K562 (cell line): ENCODE measurements around the gene MPPED1. TPM values are rescaled to one million over a fixed set of nuclear protein-coding genes. Genes with fewer than 3 reads are reported as not detected.

Experiments used
- ATAC-seq: fragments of 200-7000 bp; cut with Tn5 transposase; 3 replicates; pipeline ENCODE4 v1.9.1; 2020; ENCODE audit warnings: moderate library complexity
- BruUV-seq: library from RNA; stranded (reverse); fragments of 400-500 nt; replicated peaks from 2 replicates; lab custom pipeline; 2021; lab: Mats Ljungman, UMichigan
- CTCF ChIA-PET: fragments of 300-600 bp; formaldehyde crosslinking; extraction: SDS; loops from one replicate; lab custom pipeline; 2021; ENCODE audit warnings: low intra/inter-chr PET ratio; lab: Yijun Ruan, JAX
- POLR2A ChIA-PET: fragments of 300-600, 350-650 bp; sonication (Branson Sonifier 250); formaldehyde crosslinking; extraction: SDS; loops from one replicate; lab custom pipeline; 2021; ENCODE audit warnings: antibody characterized with exemption, inconsistent platforms; lab: Yijun Ruan, JAX
- DNase-seq, 4 experiments: peaks; one replicate each; pipeline versions ENCODE4 v3.0.0 to v3.0.0-alpha.2; 2011 to 2018; ENCODE audit warnings: low spot score in 3 of 4, mixed read lengths in 3 of 4; ENCODE audit errors: extremely low read depth in 1 of 4
- FAIRE-seq: peaks from 2 replicates; lab custom pipeline; 2011; peaks lifted over from hg19 to GRCh38; lab: Jason Lieb, UNC
- H2AFZ ChIP-seq: 2 replicates; pipeline ENCODE4 v1.6.0; 2011; ENCODE audit warnings: low read depth, low read length, control low read depth, inconsistent platforms
- H3K27ac ChIP-seq: fragments of 200-600 bp; 3 replicates; pipeline ENCODE4 v1.8.0; 2011; ENCODE audit warnings: low read depth, mild to moderate bottlenecking, control low read depth, inconsistent platforms, low read length, moderate library complexity, mixed read lengths; ENCODE audit errors: extremely low read depth
- H3K27me3 ChIP-seq, 2 experiments: fragments of 300-600 bp in 1 of 2; 2 replicates in 1 of 2; 3 replicates in 1 of 2; pipeline versions ENCODE4 v1.6.0 to v1.8.0; 2011; ENCODE audit warnings: inconsistent platforms in 2 of 2, low read length in 2 of 2, mild to moderate bottlenecking in 1 of 2, mixed read lengths in 1 of 2, moderate library complexity in 1 of 2; ENCODE audit not compliant: control insufficient read depth in 2 of 2, insufficient read depth in 2 of 2
- H3K36me3 ChIP-seq: fragments of 300-600 bp; 3 replicates; pipeline ENCODE4 v1.8.0; 2011; ENCODE audit warnings: mild to moderate bottlenecking, low read length, inconsistent platforms; ENCODE audit not compliant: control insufficient read depth, insufficient read depth
- H3K4me1 ChIP-seq, 2 experiments: fragments of 200-600 bp in 1 of 2; replicated peaks in 1 of 2; 2 replicates in 1 of 2; 3 replicates in 1 of 2; pipeline versions ENCODE4 v1.5.1 to v1.8.0; 2011; ENCODE audit warnings: inconsistent platforms in 2 of 2, low read length in 2 of 2, mild to moderate bottlenecking in 1 of 2, mixed read lengths in 1 of 2, moderate library complexity in 1 of 2; ENCODE audit not compliant: control insufficient read depth in 2 of 2, insufficient read depth in 2 of 2
- H3K4me2 ChIP-seq: 2 replicates; pipeline ENCODE4 v1.6.1; 2011; ENCODE audit warnings: low read length, control low read depth, inconsistent platforms, mixed read lengths; ENCODE audit not compliant: insufficient read depth
- H3K4me3 ChIP-seq: fragments of 200-600 bp; sonication (generic), shearing (Covaris generic); 2 replicates; pipeline ENCODE4 v1.5.1; 2016; ENCODE audit warnings: control low read depth, inconsistent platforms
- H3K79me2 ChIP-seq: fragments of 200-600 bp; 3 replicates; pipeline ENCODE4 v1.8.0; 2011; ENCODE audit warnings: low read length, inconsistent platforms; ENCODE audit not compliant: control insufficient read depth, insufficient read depth
- H3K9ac ChIP-seq, 2 experiments: 2 replicates each; pipeline versions ENCODE4 v1.6.0 to v1.6.1; 2011; ENCODE audit warnings: low read depth in 2 of 2, low read length in 2 of 2, control low read depth in 1 of 2, inconsistent platforms in 1 of 2, mild to moderate bottlenecking in 1 of 2, mixed read lengths in 1 of 2; ENCODE audit not compliant: insufficient read depth in 1 of 2
- H3K9me1 ChIP-seq: one replicate; pipeline ENCODE4 v1.6.0; 2011; ENCODE audit warnings: inconsistent platforms, mild to moderate bottlenecking, low read length, moderate library complexity; ENCODE audit not compliant: control insufficient read depth, insufficient read depth
- H3K9me3 ChIP-seq: replicated peaks from 2 replicates; pipeline ENCODE4 v1.5.1; 2011; ENCODE audit warnings: low read depth, low read length, inconsistent platforms; ENCODE audit not compliant: control insufficient read depth, insufficient read depth
- H4K20me1 ChIP-seq: replicated peaks from 2 replicates; pipeline ENCODE4 v1.6.1; 2011; ENCODE audit warnings: low read length, inconsistent platforms, mixed read lengths; ENCODE audit not compliant: control insufficient read depth, insufficient read depth
- BRF1 ChIP-seq: IDR thresholded peaks from 3 replicates; pipeline ENCODE4 v1.6.1; 2011; ENCODE audit warnings: borderline replicate concordance, mild to moderate bottlenecking; ENCODE audit not compliant: insufficient read length; ENCODE audit errors: extremely low read depth
- EGR1 ChIP-seq: fragments of 450-650 bp; conservative IDR thresholded peaks from 2 replicates; pipeline ENCODE4 v1.6.1; 2017; ENCODE audit warnings: mild to moderate bottlenecking
- EWSR1 ChIP-seq: fragments of 450-650 bp; IDR thresholded peaks from 2 replicates; pipeline ENCODE4 v1.6.1; 2018; ENCODE audit warnings: borderline replicate concordance, mild to moderate bottlenecking, low read depth, moderate library complexity; ENCODE audit not compliant: partially characterized antibody
- ILK ChIP-seq: fragments of 450-650 bp; IDR thresholded peaks from 2 replicates; pipeline ENCODE4 v1.6.1; 2016; ENCODE audit warnings: missing genetic modification characterization, low read depth, mild to moderate bottlenecking, missing compliant biosample characterization, moderate library complexity, borderline replicate concordance
- MYNN ChIP-seq, 2 experiments: sonication (generic); formaldehyde crosslinking in 1 of 2; IDR thresholded peaks; 2 replicates each; pipeline versions ENCODE4 v1.5.0 to v1.6.1; 2016 to 2020; ENCODE audit warnings: antibody characterized with exemption in 1 of 2, missing genetic modification reagents in 1 of 2
- PTTG1 ChIP-seq: fragments of 450-650 bp; IDR thresholded peaks from 2 replicates; pipeline ENCODE4 v1.6.1; 2016; ENCODE audit warnings: low read depth, mild to moderate bottlenecking, missing genetic modification characterization, missing compliant biosample characterization
- SREBF2 ChIP-seq: sonication (generic); formaldehyde crosslinking; IDR thresholded peaks from 2 replicates; pipeline ENCODE4 v1.4.0; 2020; ENCODE audit warnings: mild to moderate bottlenecking, missing genetic modification reagents
- TSC22D4 ChIP-seq: fragments of 450-650 bp; IDR thresholded peaks from 2 replicates; pipeline ENCODE4 v1.6.1; 2016; ENCODE audit warnings: missing genetic modification characterization, missing biosample characterization, control low read depth
- ZNF224 ChIP-seq: sonication (generic); formaldehyde crosslinking; IDR thresholded peaks from 2 replicates; pipeline ENCODE4 v1.8.0; 2022; ENCODE audit warnings: mild to moderate bottlenecking, missing genetic modification reagents
- ZNF764 ChIP-seq: fragments of 250-450 bp; sonication (Bioruptor Pico); IDR thresholded peaks from 2 replicates; pipeline ENCODE4 v1.4.0; 2020; ENCODE audit warnings: low read depth, mild to moderate bottlenecking, moderate library complexity
- WGBS: fragments of 100-300 bp; shearing (Covaris generic); methylation state at CpG from one replicate; pipeline ENCODE4 v1.1.6; 2016; ENCODE audit warnings: low coverage, mixed read lengths; ENCODE audit not compliant: insufficient coverage; ENCODE audit errors: missing lambda C conversion rate; 5-methylcytosine and 5-hydroxymethylcytosine counted together
- in situ Hi-C: fragments of 300-500 bp; cut with MboI; formaldehyde crosslinking; loops from 4 replicates; pipeline ENCODE4 v1.15.0; 2018; ENCODE audit warnings: inconsistent platforms, mixed read lengths
- intact Hi-C: fragments of 100-400 bp; cut with micrococcal nuclease; formaldehyde crosslinking; loops from 2 replicates; pipeline ENCODE4 v1.14.2; 2022
- polyA plus RNA-seq, 8 experiments: library from polyadenylated mRNA; depleted of rRNA in 4 of 8; stranded (reverse) in 5 of 8; unstranded in 3 of 8; fragments of >200 nt; fragmentation: Nextera tagmentation in 2 of 8; fragmentation: Illumina TruSeq in 1 of 8; extraction: Ambion mirVana in 2 of 8; extraction: Trizol in 1 of 8; gene quantifications; 2 replicates each; pipeline versions ENCODE4 v1.2.1 to v1.2.3, GENCODE V29; 2011 to 2014; ENCODE audit warnings: inconsistent platforms in 1 of 8, missing spikeins in 1 of 8
- total RNA-seq, 7 experiments: library from RNA; depleted of rRNA in 6 of 7; stranded (reverse); fragments of >200 nt in 6 of 7; fragmentation: Illumina TruSeq in 2 of 7; extraction: Trizol in 2 of 7; gene quantifications; 2 replicates each; pipeline versions ENCODE4 v1.2.1 to v1.2.3, GENCODE V29; 2011 to 2021; ENCODE audit warnings: low replicate concordance in 1 of 7
- TF ChIP-seq, protein P1 (sequence below): fragments of 450-650 bp; IDR thresholded peaks from 2 replicates; pipeline ENCODE4 v1.6.1; 2016; ENCODE audit warnings: low read depth, mild to moderate bottlenecking, moderate library complexity
- TF ChIP-seq, protein P2 (sequence below): fragments of 450-650 bp; formaldehyde crosslinking; IDR thresholded peaks from 2 replicates; pipeline ENCODE4 v1.4.0; 2020; ENCODE audit warnings: mild to moderate bottlenecking, mixed read lengths
- TF ChIP-seq, protein P3 (sequence below): fragments of 250-450 bp; sonication (Bioruptor Pico); IDR thresholded peaks from 2 replicates; pipeline ENCODE4 v1.5.0; 2022; ENCODE audit warnings: mild to moderate bottlenecking
- TF ChIP-seq, protein P4 (sequence below): sonication (generic); formaldehyde crosslinking; IDR thresholded peaks from 2 replicates; pipeline ENCODE4 v1.8.0; 2022; ENCODE audit warnings: missing genetic modification reagents, mild to moderate bottlenecking, borderline replicate concordance

The MPPED1 gene
- total and polyA plus RNA-seq, 9 of the 15 experiments (the other 6 are each of a cell fraction or from before 2014, with no cell fraction given): not detected

DNA sequence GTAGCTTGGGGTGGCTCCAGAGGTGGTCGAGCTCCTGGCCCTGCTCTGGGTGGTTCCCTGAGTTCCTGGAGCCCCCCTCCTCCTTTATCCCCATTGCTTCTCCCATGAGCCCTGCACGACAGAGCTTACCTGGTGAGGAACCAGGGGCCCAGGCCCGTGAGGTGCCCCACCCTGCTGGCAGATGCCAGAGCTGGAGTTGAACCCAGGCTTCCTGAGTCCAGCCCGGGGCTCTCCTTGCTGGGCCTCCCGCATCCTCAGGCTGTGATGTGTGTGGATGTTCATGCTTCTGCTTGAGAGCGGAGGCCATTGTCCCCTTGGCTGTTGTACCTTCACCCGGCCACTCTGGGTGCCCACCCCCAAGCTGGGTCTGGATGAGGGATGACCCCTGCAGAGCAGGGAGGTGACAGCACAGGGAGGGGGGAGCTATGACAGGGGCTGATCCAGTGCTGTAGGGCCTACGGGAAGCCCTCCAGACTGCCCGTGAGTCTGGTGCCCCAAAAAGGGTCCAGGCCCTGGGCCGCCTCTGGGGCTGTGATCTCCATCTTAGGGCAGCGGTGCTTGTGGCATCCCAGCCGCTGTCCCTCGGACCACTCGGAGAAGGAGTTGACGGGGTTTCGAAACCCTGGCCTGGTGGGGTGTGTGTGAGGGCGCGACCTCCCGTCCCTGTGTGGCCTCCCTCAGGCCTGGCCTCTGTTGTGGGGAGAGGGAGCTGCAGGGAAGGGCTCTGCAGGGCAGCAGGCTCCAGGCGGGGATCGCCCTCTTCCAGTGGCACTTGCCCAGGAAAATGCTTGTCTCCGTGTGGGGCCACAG, 14.4 kb downstream of the MPPED1 start (continued):
- TF ChIP-seq EGR1 (no peak), ILK (tag) (no peak), BRF1 (no peak), PTTG1 (tag) (no peak), ZNF764 (no peak)
- TF ChIP-seq, protein P1, sequence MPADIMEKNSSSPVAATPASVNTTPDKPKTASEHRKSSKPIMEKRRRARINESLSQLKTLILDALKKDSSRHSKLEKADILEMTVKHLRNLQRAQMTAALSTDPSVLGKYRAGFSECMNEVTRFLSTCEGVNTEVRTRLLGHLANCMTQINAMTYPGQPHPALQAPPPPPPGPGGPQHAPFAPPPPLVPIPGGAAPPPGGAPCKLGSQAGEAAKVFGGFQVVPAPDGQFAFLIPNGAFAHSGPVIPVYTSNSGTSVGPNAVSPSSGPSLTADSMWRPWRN: no peak

DNA sequence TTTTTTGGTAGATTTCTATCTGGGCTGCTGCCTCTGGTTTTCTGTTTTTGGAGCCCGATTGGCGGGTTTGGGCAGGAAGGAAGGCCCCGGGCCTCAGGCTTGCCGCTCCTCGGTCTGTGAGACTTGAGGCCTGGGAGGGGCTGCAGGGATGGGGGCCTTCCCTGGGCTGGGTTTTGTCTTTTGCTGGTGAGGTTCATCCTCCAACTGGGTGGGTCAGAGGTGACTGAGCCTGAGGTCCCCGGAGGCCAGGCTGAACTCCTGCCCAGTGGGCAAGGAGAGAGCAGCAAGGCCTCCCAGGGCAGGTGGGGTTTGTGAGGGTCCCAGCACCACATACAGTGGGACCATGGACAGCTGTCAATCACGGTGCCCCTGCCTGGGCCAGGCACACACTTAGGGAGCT, 15.0 kb downstream of the MPPED1 start:
- 0% methylated on average over 6 of the region's 7 CpGs for WGBS
- no TSS peak for BruUV-seq
- peaks cover 0 to 42% of the 10 kb centered on the region in 2 experiments; a peak in 4 of 5 replicates for H3K27me3 ChIP-seq
- intact Hi-C loops (no loop called here), in situ Hi-C loops (no loop called here)
- ChIA-PET CTCF (no interaction called here), POLR2A (no interaction called here)
- H3K4me1 ChIP-seq: no peaks in the 10 kb centered on the region
- DNase-seq (no peak), ATAC-seq (no peak), FAIRE-seq (no peak)
- no peak overlapping the region for H3K9ac ChIP-seq
- H3K4me3 ChIP-seq: no peak overlapping the region
- H3K4me2 ChIP-seq: no peak overlapping the region
- H3K9me1 ChIP-seq: no peaks in the 10 kb centered on the region
- no peak overlapping the region for H3K27ac ChIP-seq
- H4K20me1 ChIP-seq: no peaks in the 10 kb centered on the region; the same call in 1 of the 2 replicates
- H3K36me3 ChIP-seq: no peaks in the 10 kb centered on the region
- H2AFZ ChIP-seq: no peak overlapping the region
- no peaks in the 10 kb centered on the region for H3K9me3 ChIP-seq
- no peaks in the 10 kb centered on the region for H3K79me2 ChIP-seq
- TF ChIP-seq, protein P2, sequence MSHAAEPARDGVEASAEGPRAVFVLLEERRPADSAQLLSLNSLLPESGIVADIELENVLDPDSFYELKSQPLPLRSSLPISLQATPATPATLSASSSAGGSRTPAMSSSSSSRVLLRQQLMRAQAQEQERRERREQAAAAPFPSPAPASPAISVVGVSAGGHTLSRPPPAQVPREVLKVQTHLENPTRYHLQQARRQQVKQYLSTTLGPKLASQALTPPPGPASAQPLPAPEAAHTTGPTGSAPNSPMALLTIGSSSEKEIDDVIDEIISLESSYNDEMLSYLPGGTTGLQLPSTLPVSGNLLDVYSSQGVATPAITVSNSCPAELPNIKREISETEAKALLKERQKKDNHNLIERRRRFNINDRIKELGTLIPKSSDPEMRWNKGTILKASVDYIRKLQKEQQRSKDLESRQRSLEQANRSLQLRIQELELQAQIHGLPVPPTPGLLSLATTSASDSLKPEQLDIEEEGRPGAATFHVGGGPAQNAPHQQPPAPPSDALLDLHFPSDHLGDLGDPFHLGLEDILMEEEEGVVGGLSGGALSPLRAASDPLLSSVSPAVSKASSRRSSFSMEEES (CRISPR knock-in tag): no peak
- TF ChIP-seq, protein P3, sequence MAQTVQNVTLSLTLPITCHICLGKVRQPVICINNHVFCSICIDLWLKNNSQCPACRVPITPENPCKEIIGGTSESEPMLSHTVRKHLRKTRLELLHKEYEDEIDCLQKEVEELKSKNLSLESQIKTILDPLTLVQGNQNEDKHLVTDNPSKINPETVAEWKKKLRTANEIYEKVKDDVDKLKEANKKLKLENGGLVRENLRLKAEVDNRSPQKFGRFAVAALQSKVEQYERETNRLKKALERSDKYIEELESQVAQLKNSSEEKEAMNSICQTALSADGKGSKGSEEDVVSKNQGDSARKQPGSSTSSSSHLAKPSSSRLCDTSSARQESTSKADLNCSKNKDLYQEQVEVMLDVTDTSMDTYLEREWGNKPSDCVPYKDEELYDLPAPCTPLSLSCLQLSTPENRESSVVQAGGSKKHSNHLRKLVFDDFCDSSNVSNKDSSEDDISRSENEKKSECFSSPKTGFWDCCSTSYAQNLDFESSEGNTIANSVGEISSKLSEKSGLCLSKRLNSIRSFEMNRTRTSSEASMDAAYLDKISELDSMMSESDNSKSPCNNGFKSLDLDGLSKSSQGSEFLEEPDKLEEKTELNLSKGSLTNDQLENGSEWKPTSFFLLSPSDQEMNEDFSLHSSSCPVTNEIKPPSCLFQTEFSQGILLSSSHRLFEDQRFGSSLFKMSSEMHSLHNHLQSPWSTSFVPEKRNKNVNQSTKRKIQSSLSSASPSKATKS (CRISPR knock-in tag): no peak
- no peak for TF ChIP-seq TSC22D4 (tag)
- TF ChIP-seq EWSR1: no peak
- no peak for TF ChIP-seq SREBF2
- TF ChIP-seq, protein P4, sequence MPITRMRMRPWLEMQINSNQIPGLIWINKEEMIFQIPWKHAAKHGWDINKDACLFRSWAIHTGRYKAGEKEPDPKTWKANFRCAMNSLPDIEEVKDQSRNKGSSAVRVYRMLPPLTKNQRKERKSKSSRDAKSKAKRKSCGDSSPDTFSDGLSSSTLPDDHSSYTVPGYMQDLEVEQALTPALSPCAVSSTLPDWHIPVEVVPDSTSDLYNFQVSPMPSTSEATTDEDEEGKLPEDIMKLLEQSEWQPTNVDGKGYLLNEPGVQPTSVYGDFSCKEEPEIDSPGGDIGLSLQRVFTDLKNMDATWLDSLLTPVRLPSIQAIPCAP: no peak
- TF ChIP-seq ZNF224 (CRISPR knock-in tag): no peak
- no peak for TF ChIP-seq MYNN (IDR thresholded peaks at IDR 0.05)
- no peak for TF ChIP-seq MYNN (CRISPR knock-in tag; IDR thresholded peaks at IDR 0.05)
